Choroid plexus epithelial cell (primary cell): ENCODE measurements around the gene EPB41L1.

ENCODE experiments used
- DNase-seq: peaks from one replicate; pipeline ENCODE4 v3.0.0-alpha.2; 2010; ENCODE audit warnings: low read depth
- H3K4me3 ChIP-seq: 2 replicates; pipeline ENCODE4 v1.5.1; 2011; ENCODE audit warnings: low read depth, mild to moderate bottlenecking, control low read depth, low read length, moderate library complexity
- TF ChIP-seq, protein P1 (sequence below): conservative IDR thresholded peaks from 2 replicates; pipeline ENCODE4 v1.5.1; 2011; ENCODE audit warnings: low read depth, mild to moderate bottlenecking, control low read depth, inconsistent platforms, low read length, moderate library complexity

The EPB41L1 gene

DNA sequence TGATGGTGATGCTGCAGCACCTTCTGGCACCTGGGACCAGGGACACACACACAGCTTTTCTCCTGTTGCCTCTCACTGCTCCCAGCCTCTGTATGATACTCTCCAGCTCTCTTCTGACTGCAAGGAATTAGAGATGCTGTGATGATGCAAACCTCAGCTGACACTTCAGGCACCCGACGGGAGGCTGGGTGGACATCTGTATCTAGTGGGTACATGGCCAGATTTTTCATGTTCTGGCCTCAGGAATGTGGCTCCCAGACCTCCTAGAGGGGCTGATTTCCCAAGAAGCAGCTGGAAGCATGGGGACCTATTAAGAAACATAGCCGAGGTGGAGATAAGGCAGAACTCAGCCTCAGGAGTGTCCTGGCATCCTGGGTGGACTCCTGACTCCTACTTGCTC is 6.8 kb upstream of the EPB41L1 start:
- TF ChIP-seq, protein P1, sequence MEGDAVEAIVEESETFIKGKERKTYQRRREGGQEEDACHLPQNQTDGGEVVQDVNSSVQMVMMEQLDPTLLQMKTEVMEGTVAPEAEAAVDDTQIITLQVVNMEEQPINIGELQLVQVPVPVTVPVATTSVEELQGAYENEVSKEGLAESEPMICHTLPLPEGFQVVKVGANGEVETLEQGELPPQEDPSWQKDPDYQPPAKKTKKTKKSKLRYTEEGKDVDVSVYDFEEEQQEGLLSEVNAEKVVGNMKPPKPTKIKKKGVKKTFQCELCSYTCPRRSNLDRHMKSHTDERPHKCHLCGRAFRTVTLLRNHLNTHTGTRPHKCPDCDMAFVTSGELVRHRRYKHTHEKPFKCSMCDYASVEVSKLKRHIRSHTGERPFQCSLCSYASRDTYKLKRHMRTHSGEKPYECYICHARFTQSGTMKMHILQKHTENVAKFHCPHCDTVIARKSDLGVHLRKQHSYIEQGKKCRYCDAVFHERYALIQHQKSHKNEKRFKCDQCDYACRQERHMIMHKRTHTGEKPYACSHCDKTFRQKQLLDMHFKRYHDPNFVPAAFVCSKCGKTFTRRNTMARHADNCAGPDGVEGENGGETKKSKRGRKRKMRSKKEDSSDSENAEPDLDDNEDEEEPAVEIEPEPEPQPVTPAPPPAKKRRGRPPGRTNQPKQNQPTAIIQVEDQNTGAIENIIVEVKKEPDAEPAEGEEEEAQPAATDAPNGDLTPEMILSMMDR, result no peak
- no peak overlapping the region for H3K4me3 ChIP-seq
- DNase-seq, result peak; percentile 96

GRCh38 chr20:36148439-36148838 is 6.1 kb upstream of the EPB41L1 start:
- TF ChIP-seq, protein P1, result no peak
- no peak overlapping the region for H3K4me3 ChIP-seq
- peak; percentile 35 for DNase-seq

GRCh38 chr20:36149012-36149411 is 5.5 kb upstream of the EPB41L1 start:
- TF ChIP-seq, protein P1, result no peak
- no peak overlapping the region for H3K4me3 ChIP-seq
- DNase-seq, result no peak

GRCh38 chr20:36149469-36149868 is 5.1 kb upstream of the EPB41L1 start:
- TF ChIP-seq, protein P1, result no peak
- H3K4me3 ChIP-seq, result no peak overlapping the region
- DNase-seq, result no peak

GRCh38 chr20:36150489-36150846 is 4.1 kb upstream of the EPB41L1 start:
- no peak overlapping the region for H3K4me3 ChIP-seq
- DNase-seq, result no peak
- TF ChIP-seq, protein P1, result no peak

GRCh38 chr20:36150847-36151539 is 3.5 kb upstream of the EPB41L1 start:
- TF ChIP-seq, protein P1, result no peak
- no peak overlapping the region for H3K4me3 ChIP-seq
- DNase-seq, result no peak

- TF ChIP-seq, protein P1, result no peak
- no peak overlapping the region for H3K4me3 ChIP-seq
- no peak for DNase-seq
Observed at GRCh38 chr20:36152261-36152660, 2.3 kb upstream of the EPB41L1 start.
